HEK293 (cell line): Measurements from ENCODE around the gene ZNF358.

ENCODE experiments used
- GLIS1 ChIP-seq: fragments of 450-650 bp; formaldehyde crosslinking; IDR thresholded peaks from 2 replicates; pipeline ENCODE4 v1.5.1; 2016; ENCODE audit warnings: missing biosample characterization, missing genetic modification characterization
- PRDM1 ChIP-seq: fragments of 450-650 bp; formaldehyde crosslinking; IDR thresholded peaks from 2 replicates; pipeline ENCODE4; 2016; ENCODE audit warnings: missing biosample characterization, missing genetic modification characterization
- REPIN1 ChIP-seq: fragments of 450-650 bp; formaldehyde crosslinking; IDR thresholded peaks from 2 replicates; pipeline ENCODE4 v1.5.1; 2017; ENCODE audit warnings: missing biosample characterization, missing genetic modification characterization, low read depth
- YY1 ChIP-seq: fragments of 450-650 bp; formaldehyde crosslinking; IDR thresholded peaks from 2 replicates; pipeline ENCODE4 v1.5.1; 2018; ENCODE audit warnings: missing biosample characterization, missing genetic modification characterization
- ZBTB17 ChIP-seq: fragments of 450-650 bp; formaldehyde crosslinking; IDR thresholded peaks from 2 replicates; pipeline ENCODE4 v1.5.1; 2016; ENCODE audit warnings: missing biosample characterization, missing genetic modification characterization
- ZBTB48 ChIP-seq: fragments of 450-650 bp; formaldehyde crosslinking; IDR thresholded peaks from 2 replicates; pipeline ENCODE4 v1.5.1; 2016; ENCODE audit warnings: missing biosample characterization, missing genetic modification characterization
- ZBTB7A ChIP-seq: fragments of 450-650 bp; formaldehyde crosslinking; IDR thresholded peaks from 2 replicates; pipeline ENCODE4 v1.5.1; 2016; ENCODE audit warnings: low read depth, missing biosample characterization, missing genetic modification characterization
- ZBTB8A ChIP-seq: fragments of 450-650 bp; formaldehyde crosslinking; IDR thresholded peaks from 2 replicates; pipeline ENCODE4 v1.5.1; 2016; ENCODE audit warnings: missing biosample characterization, missing genetic modification characterization
- ZEB2 ChIP-seq: fragments of 450-650 bp; formaldehyde crosslinking; IDR thresholded peaks from 2 replicates; pipeline ENCODE4 v1.5.1; 2016; ENCODE audit warnings: missing biosample characterization, missing genetic modification characterization
- ZFP69B ChIP-seq: fragments of 450-650 bp; formaldehyde crosslinking; IDR thresholded peaks from 2 replicates; pipeline ENCODE4 v1.5.1; 2016; ENCODE audit warnings: missing biosample characterization, missing genetic modification characterization
- ZNF214 ChIP-seq: fragments of 450-650 bp; formaldehyde crosslinking; IDR thresholded peaks from 2 replicates; pipeline ENCODE4 v1.5.1; 2017; ENCODE audit warnings: missing biosample characterization, mild to moderate bottlenecking, missing genetic modification characterization, borderline replicate concordance
- ZNF335 ChIP-seq: fragments of 450-650 bp; formaldehyde crosslinking; conservative IDR thresholded peaks from 2 replicates; pipeline ENCODE4 v1.5.1; 2016; ENCODE audit warnings: missing biosample characterization, missing genetic modification characterization
- ZNF48 ChIP-seq: fragments of 450-650 bp; formaldehyde crosslinking; IDR thresholded peaks from 2 replicates; pipeline ENCODE4 v1.5.1; 2016; ENCODE audit warnings: missing biosample characterization, missing genetic modification characterization
- ZNF621 ChIP-seq: fragments of 450-650 bp; formaldehyde crosslinking; IDR thresholded peaks from 2 replicates; pipeline ENCODE4 v1.5.1; 2017; ENCODE audit warnings: missing biosample characterization, missing genetic modification characterization
- ZNF677 ChIP-seq: fragments of 450-650 bp; IDR thresholded peaks from 2 replicates; pipeline ENCODE4 v1.5.0; 2018; ENCODE audit warnings: missing biosample characterization, mild to moderate bottlenecking, missing genetic modification characterization, moderate library complexity
- ZNF76 ChIP-seq: fragments of 450-650 bp; formaldehyde crosslinking; IDR thresholded peaks from 2 replicates; pipeline ENCODE4; 2016; ENCODE audit warnings: low read depth, missing biosample characterization, missing genetic modification characterization, borderline replicate concordance
- ZSCAN23 ChIP-seq: fragments of 450-650 bp; formaldehyde crosslinking; IDR thresholded peaks from 2 replicates; pipeline ENCODE4 v1.5.1; 2016; ENCODE audit warnings: missing biosample characterization, missing genetic modification characterization
- ZXDB ChIP-seq: fragments of 450-650 bp; formaldehyde crosslinking; IDR thresholded peaks from 2 replicates; pipeline ENCODE4 v1.5.1; 2016; ENCODE audit warnings: missing biosample characterization, missing genetic modification characterization
- TF ChIP-seq, protein P1 (sequence below): fragments of 450-650 bp; formaldehyde crosslinking; IDR thresholded peaks from 2 replicates; pipeline ENCODE4 v1.5.1; 2016; ENCODE audit warnings: missing biosample characterization, missing genetic modification characterization
- TF ChIP-seq, protein P2 (sequence below): fragments of 450-650 bp; formaldehyde crosslinking; IDR thresholded peaks from 2 replicates; pipeline ENCODE4 v1.5.1; 2017; ENCODE audit warnings: missing biosample characterization, missing genetic modification characterization
- TF ChIP-seq, protein P3 (sequence below): fragments of 450-650 bp; formaldehyde crosslinking; IDR thresholded peaks from 2 replicates; pipeline ENCODE4 v1.5.1; 2016; ENCODE audit warnings: missing biosample characterization, missing genetic modification characterization
- TF ChIP-seq, protein P4 (sequence below): IDR thresholded peaks from 2 replicates; pipeline ENCODE4 v1.6.1; 2011; ENCODE audit warnings: mild to moderate bottlenecking, low read depth, low read length, borderline replicate concordance
- TF ChIP-seq, protein P5 (sequence below): fragments of 450-650 bp; formaldehyde crosslinking; IDR thresholded peaks from 2 replicates; pipeline ENCODE4 v1.5.0; 2017; ENCODE audit warnings: missing biosample characterization, missing genetic modification characterization, borderline replicate concordance
- TF ChIP-seq, protein P6 (sequence below): fragments of 450-650 bp; formaldehyde crosslinking; IDR thresholded peaks from 2 replicates; pipeline ENCODE4 v1.5.1; 2016; ENCODE audit warnings: missing biosample characterization, missing genetic modification characterization
- TF ChIP-seq, protein P7 (sequence below): fragments of 450-650 bp; IDR thresholded peaks from 2 replicates; pipeline ENCODE4 v1.5.1; 2018; ENCODE audit warnings: missing biosample characterization, mild to moderate bottlenecking, missing genetic modification characterization

The ZNF358 gene

DNA sequence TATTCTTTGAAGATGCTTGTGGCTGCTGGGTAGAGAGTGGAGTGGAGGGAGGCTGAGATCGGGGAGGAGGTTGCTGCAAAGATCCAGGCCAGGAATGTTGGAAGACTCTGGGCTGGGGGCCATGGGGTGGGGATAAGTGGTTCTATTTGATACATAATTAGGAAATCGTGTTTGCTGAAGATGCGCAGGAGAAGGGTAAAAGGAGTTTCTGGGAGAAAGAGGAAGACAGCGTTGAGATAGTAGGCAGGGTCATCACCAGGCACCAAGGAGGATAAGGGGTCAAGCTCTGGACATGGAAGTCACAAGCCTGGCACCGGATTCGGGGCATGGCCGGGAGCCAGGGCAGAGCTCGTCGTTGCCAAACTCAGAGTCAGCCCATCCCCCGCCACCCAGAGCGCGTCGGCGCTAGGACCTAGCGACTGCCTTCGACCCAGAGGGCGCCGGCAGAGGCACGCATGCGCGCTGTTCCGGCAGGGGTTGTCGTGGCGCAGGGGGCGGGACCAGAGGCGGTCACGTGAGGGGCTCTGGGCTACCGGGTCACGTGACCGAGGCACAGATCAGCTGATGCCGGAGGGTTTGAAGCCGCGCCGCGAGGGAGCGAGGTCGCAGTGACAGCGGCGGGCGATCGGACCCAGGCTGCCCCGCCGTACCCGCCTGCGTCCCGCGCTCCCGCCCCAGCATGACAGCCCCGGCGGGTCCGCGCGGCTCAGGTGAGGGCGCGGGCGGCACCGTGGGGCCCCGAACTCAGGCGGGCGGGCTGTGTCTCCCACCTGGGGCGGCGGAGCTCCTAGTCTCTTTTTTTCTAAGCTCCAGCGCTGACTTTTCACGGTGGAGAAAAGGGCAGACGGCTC is 6.4 kb downstream of the ZNF358 start, which contains the start of gene MCOLN1 (continued):
- TF ChIP-seq ZNF335 (tag by site-specific recombination) = peak; percentile 52
- TF ChIP-seq ZNF677 = peak; percentile 33; the same call in 1 of the 2 replicates
- TF ChIP-seq ZNF214 = no peak
- TF ChIP-seq, protein P1, sequence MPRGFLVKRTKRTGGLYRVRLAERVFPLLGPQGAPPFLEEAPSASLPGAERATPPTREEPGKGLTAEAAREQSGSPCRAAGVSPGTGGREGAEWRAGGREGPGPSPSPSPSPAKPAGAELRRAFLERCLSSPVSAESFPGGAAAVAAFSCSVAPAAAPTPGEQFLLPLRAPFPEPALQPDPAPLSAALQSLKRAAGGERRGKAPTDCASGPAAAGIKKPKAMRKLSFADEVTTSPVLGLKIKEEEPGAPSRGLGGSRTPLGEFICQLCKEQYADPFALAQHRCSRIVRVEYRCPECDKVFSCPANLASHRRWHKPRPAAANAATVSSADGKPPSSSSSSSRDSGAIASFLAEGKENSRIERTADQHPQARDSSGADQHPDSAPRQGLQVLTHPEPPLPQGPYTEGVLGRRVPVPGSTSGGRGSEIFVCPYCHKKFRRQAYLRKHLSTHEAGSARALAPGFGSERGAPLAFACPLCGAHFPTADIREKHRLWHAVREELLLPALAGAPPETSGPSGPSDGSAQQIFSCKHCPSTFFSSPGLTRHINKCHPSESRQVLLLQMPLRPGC (tag by site-specific recombination) = peak; percentile 67; the same call in 1 of the 2 replicates
- TF ChIP-seq ZXDB (tag by site-specific recombination) = peak; percentile 97
- TF ChIP-seq REPIN1 = peak; percentile 55; the same call in 1 of the 2 replicates
- TF ChIP-seq YY1 (tag by site-specific recombination) = peak; percentile 72; the same call in 1 of the 2 replicates
- TF ChIP-seq, protein P2, sequence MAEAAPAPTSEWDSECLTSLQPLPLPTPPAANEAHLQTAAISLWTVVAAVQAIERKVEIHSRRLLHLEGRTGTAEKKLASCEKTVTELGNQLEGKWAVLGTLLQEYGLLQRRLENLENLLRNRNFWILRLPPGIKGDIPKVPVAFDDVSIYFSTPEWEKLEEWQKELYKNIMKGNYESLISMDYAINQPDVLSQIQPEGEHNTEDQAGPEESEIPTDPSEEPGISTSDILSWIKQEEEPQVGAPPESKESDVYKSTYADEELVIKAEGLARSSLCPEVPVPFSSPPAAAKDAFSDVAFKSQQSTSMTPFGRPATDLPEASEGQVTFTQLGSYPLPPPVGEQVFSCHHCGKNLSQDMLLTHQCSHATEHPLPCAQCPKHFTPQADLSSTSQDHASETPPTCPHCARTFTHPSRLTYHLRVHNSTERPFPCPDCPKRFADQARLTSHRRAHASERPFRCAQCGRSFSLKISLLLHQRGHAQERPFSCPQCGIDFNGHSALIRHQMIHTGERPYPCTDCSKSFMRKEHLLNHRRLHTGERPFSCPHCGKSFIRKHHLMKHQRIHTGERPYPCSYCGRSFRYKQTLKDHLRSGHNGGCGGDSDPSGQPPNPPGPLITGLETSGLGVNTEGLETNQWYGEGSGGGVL = no peak
- peak; percentile 90; the same call in 1 of the 2 replicates for TF ChIP-seq ZBTB7A (tag by site-specific recombination)
- TF ChIP-seq, protein P3, sequence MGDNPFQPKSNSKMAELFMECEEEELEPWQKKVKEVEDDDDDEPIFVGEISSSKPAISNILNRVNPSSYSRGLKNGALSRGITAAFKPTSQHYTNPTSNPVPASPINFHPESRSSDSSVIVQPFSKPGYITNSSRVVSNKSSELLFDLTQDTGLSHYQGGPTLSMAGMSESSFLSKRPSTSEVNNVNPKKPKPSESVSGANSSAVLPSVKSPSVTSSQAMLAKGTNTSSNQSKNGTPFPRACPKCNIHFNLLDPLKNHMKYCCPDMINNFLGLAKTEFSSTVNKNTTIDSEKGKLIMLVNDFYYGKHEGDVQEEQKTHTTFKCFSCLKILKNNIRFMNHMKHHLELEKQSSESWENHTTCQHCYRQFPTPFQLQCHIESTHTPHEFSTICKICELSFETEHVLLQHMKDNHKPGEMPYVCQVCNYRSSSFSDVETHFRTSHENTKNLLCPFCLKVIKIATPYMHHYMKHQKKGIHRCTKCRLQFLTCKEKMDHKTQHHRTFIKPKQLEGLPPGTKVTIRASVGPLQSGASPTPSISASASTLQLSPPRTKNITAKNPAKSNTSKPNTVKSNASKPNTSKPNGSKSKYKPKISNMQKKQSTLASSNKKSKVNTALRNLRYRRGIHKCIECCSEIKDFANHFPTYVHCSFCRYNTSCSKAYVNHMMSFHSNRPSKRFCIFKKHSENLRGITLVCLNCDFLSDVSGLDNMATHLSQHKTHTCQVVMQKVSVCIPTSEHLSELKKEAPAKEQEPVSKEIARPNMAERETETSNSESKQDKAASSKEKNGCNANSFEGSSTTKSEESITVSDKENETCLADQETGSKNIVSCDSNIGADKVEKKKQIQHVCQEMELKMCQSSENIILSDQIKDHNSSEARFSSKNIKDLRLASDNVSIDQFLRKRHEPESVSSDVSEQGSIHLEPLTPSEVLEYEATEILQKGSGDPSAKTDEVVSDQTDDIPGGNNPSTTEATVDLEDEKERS (tag by site-specific recombination) = peak; percentile 73; the same call in 1 of the 2 replicates
- TF ChIP-seq, protein P4, sequence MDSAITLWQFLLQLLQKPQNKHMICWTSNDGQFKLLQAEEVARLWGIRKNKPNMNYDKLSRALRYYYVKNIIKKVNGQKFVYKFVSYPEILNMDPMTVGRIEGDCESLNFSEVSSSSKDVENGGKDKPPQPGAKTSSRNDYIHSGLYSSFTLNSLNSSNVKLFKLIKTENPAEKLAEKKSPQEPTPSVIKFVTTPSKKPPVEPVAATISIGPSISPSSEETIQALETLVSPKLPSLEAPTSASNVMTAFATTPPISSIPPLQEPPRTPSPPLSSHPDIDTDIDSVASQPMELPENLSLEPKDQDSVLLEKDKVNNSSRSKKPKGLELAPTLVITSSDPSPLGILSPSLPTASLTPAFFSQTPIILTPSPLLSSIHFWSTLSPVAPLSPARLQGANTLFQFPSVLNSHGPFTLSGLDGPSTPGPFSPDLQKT = no peak
- peak; percentile 90 for TF ChIP-seq ZEB2 (tag by site-specific recombination)
- peak; percentile 67 for TF ChIP-seq GLIS1 (tag by site-specific recombination)
- peak; percentile 96 for TF ChIP-seq ZSCAN23 (tag by site-specific recombination)
- TF ChIP-seq ZNF621 (tag by site-specific recombination) = no peak
- no peak for TF ChIP-seq ZNF48 (tag by site-specific recombination)
- TF ChIP-seq, protein P5, sequence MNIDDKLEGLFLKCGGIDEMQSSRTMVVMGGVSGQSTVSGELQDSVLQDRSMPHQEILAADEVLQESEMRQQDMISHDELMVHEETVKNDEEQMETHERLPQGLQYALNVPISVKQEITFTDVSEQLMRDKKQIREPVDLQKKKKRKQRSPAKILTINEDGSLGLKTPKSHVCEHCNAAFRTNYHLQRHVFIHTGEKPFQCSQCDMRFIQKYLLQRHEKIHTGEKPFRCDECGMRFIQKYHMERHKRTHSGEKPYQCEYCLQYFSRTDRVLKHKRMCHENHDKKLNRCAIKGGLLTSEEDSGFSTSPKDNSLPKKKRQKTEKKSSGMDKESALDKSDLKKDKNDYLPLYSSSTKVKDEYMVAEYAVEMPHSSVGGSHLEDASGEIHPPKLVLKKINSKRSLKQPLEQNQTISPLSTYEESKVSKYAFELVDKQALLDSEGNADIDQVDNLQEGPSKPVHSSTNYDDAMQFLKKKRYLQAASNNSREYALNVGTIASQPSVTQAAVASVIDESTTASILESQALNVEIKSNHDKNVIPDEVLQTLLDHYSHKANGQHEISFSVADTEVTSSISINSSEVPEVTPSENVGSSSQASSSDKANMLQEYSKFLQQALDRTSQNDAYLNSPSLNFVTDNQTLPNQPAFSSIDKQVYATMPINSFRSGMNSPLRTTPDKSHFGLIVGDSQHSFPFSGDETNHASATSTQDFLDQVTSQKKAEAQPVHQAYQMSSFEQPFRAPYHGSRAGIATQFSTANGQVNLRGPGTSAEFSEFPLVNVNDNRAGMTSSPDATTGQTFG (tag by site-specific recombination) = peak; percentile 83; the same call in 1 of the 2 replicates
- TF ChIP-seq ZNF76 (tag by site-specific recombination) = peak; percentile 69
- TF ChIP-seq ZBTB48 (tag by site-specific recombination) = peak; percentile 90
- TF ChIP-seq ZBTB17 (tag by site-specific recombination) = peak; percentile 94
- TF ChIP-seq, protein P6, sequence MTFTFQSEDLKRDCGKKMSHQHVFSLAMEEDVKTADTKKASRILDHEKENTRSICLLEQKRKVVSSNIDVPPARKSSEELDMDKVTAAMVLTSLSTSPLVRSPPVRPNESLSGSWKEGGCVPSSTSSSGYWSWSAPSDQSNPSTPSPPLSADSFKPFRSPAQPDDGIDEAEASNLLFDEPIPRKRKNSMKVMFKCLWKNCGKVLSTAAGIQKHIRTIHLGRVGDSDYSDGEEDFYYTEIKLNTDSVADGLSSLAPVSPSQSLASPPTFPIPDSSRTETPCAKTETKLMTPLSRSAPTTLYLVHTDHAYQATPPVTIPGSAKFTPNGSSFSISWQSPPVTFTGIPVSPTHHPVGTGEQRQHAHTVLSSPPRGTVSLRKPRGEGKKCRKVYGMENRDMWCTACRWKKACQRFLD (tag by site-specific recombination) = 0 out of 2 replicates have a peak, but pooled peaks have one; percentile 78
- TF ChIP-seq ZBTB8A (tag by site-specific recombination) = peak; percentile 73
- TF ChIP-seq, protein P7, sequence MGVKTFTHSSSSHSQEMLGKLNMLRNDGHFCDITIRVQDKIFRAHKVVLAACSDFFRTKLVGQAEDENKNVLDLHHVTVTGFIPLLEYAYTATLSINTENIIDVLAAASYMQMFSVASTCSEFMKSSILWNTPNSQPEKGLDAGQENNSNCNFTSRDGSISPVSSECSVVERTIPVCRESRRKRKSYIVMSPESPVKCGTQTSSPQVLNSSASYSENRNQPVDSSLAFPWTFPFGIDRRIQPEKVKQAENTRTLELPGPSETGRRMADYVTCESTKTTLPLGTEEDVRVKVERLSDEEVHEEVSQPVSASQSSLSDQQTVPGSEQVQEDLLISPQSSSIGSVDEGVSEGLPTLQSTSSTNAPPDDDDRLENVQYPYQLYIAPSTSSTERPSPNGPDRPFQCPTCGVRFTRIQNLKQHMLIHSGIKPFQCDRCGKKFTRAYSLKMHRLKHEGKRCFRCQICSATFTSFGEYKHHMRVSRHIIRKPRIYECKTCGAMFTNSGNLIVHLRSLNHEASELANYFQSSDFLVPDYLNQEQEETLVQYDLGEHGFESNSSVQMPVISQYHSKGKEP = peak; percentile 55; the same call in 1 of the 2 replicates
- TF ChIP-seq PRDM1 = 0 out of 2 replicates have a peak, but pooled peaks have one; percentile 22
- TF ChIP-seq ZFP69B (tag by site-specific recombination) = peak; percentile 88
